NCI-H146 (cell line): ENCODE results near the gene RRAD.

Experiments used
- DNase-seq: peaks from one replicate; lab custom pipeline; 2025; lab: John Stamatoyannopoulos, UW

The RRAD gene

GRCh38 chr16:66881014-66881417 is 44.3 kb downstream of the RRAD start:
- peak; percentile 16 for DNase-seq

- peak; percentile 95 for DNase-seq
Measured at GRCh38 chr16:66880288-66881013, 44.9 kb downstream of the RRAD start, which contains the start of gene PDP2. PDP2 (plus strand) TSS chr16:66880515; CDS start chr16:66884285, 3,770 bp downstream.

- DNase-seq = no peak
Measured at GRCh38 chr16:66878067-66878466, 47.3 kb downstream of the RRAD start.

GRCh38 chr16:66874079-66874775 is 51.1 kb downstream of the RRAD start:
- DNase-seq = no peak

GRCh38 chr16:66873685-66874055 is 51.7 kb downstream of the RRAD start:
- DNase-seq = no peak

GRCh38 chr16:66872943-66873684 is 52.2 kb downstream of the RRAD start:
- peak; percentile 83 for DNase-seq

- DNase-seq = no peak
Measured at GRCh38 chr16:66872559-66872942, 52.8 kb downstream of the RRAD start.

GRCh38 chr16:66871840-66872239 is 53.5 kb downstream of the RRAD start:
- DNase-seq = no peak
